ENCODE measurements around the gene AFAP1L2.

Gene AFAP1L2

GRCh38 chr10:114283535-114284234, 120.6 kb downstream of the AFAP1L2 start:
- no peak for DNase-seq

DNA sequence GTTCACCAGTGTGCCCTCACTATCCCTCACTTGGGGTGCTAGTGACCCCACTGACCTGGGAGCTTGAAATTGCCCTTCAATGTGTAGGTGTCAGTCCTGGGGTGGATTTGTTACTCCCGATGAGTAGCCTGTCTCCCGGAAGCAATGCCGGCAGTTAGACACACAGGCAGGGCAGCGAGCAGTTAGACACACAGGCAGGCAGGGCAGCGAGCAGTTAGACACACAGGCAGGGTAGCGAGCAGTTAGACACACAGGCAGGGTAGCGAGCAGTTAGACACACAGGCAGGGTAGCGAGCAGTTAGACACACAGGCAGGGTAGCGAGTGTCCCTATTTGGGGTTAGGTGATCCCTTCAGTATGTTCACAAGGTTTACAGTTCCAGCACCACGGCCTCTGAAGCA, 121.2 kb downstream of the AFAP1L2 start:
- DNase-seq, result no peak

DNA sequence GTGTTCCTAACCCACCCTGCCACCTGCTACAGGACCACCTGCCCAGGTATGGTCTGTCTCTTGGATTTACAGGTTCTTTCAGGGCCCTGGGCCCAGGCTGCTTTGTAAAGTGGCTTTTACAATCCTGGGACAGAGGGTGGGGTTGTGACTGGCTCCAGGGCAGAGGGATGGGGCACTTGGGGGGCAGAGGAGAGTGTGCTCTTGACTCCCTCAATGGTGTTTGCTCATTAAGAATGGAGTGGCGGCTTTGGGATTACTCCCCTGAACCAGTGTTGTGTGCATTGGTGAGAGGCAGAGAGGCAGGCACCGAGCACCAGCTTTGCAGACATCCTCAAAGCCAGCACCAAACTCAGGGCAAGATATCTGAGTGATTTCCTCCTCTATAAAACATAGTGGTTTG, 121.8 kb downstream of the AFAP1L2 start:
- DNase-seq, result no peak

DNA sequence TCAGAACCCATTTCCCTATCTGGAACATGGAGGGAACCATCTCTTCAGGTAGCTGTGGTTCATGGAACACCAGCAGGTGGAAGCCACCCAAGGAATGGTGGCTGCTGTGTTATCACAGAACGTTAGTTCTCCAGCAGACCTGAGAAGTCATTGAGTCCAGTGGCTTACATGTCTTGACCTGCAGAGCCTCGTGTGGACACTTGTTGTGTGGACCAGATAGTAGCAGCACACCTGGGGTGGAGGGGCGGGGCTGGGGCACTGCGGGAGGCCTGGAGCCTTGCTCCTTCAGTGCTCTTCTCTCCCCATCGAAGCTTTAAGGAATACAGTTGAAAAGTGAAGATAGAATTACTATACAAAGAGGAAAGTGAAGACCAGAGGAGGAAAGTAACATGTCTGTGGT, 122.8 kb downstream of the AFAP1L2 start:
- DNase-seq, result peak; percentile 11

GRCh38 chr10:114281006-114281405, 123.3 kb downstream of the AFAP1L2 start:
- DNase-seq, result no peak

DNA sequence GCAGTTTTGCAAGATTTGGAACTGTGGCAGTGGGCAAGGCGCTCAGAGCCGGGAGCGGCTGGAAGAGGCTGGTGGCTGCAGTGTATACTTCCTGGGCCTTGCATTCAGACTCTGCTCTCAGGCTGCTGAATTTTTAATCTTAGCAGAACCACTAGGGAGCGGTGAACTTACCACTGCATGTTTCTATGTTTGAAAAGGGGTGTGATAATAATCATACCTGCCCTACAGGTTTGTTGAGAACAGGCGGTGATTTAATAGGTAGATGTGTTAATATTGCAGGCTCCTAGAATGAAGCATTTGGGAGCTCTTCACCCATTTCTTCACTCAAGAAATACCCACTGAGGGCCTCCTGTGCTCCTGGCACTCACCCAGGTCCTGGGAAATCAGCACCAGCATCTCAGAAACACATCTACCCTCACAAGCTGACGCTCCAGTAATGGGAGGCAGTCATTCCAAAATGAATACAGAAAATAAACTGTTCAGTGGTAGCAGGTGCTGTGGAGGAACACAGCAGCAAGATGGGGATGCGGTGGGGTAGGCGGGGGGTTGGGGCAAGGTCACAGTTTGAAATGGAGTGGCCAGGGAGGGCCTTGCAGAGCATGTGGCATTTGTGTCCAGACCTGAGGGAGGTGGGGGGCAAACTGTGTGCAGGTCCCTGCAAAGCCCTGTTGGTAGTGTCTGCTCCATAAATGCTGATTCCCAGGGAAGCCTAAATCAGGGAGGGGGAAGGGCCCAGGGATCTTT, 124.2 kb downstream of the AFAP1L2 start:
- no peak for DNase-seq

DNA sequence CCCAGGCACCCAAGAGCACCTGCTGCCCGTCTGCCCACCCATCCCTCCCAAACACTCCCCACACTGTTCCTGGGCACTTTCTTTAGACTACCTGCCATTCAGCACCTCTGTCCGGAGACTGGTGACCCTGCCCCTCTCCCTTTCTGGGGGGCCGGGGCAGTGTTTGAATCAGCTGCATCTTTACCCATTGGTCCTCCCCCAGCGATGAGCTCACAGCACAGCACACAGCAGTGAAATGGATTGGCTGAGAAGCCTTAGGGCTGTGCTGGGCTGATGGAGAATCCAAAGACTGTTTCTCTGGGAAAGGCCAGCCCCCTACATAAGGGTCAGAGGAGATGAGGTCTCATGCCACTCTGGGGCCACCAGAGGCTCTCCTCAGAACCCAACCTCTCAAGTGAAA, 125.0 kb downstream of the AFAP1L2 start:
- DNase-seq, result no peak

- no peak for DNase-seq
Observed at GRCh38 chr10:114278884-114279191, 125.5 kb downstream of the AFAP1L2 start.

DNA sequence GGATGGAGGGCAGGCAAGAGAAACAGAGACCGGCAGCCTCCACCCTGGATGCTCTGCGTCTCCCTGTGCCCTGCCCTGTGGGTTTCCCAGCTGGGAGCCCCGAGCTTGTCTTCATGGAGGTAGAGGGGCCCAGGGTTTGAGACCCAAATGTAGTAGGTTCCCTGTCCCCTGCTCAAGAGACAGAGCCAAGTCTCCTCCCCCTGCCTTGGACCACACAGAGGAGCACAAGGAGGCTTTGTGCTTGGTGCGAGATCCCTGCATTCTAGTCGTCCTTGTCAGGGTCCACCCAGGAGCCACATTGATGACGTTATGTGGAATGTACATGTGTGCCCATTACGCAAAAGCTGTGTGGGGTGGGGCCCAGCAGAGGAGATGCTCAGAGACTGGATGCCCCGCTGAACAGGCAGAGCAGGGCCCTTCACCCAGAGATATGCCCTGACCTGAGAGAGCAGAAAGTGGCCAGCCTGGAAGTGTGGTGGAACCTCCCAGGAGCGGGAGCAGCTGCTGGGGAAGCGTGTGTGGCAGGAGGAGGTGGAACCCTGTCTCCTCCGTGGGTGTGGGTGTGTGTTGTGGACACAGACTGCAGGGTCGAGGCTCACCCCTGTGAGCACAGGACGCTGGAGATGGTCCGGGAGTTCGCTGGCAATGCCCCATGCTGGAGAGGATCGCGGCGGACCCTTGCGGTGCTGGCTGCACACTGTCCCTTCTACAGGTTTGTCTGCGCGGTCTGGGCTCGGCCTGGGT, 126.0 kb downstream of the AFAP1L2 start:
- no peak for DNase-seq

DNA sequence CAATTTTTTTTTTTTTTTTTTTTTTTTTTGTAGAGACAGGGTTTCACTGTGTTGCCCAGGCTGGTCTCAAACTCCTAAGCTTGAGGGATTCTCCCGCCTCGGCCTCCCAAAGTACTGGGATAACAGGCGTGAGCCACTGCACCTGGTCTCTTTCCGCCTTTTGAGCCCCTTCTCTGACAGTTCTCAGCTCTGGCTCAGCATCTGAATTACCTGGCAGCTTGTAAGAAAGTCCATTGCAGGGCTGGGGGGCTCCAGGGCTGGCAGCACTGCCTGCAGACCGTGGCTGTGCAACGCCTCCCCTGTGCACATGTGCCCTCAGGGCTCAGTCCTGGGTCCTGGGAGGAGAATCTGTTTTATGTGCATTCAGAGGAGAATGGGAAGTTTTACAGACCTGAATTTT, 127.6 kb downstream of the AFAP1L2 start:
- no peak for DNase-seq

- DNase-seq, result no peak
Observed at GRCh38 chr10:114276066-114276465, 128.2 kb downstream of the AFAP1L2 start.

DNA sequence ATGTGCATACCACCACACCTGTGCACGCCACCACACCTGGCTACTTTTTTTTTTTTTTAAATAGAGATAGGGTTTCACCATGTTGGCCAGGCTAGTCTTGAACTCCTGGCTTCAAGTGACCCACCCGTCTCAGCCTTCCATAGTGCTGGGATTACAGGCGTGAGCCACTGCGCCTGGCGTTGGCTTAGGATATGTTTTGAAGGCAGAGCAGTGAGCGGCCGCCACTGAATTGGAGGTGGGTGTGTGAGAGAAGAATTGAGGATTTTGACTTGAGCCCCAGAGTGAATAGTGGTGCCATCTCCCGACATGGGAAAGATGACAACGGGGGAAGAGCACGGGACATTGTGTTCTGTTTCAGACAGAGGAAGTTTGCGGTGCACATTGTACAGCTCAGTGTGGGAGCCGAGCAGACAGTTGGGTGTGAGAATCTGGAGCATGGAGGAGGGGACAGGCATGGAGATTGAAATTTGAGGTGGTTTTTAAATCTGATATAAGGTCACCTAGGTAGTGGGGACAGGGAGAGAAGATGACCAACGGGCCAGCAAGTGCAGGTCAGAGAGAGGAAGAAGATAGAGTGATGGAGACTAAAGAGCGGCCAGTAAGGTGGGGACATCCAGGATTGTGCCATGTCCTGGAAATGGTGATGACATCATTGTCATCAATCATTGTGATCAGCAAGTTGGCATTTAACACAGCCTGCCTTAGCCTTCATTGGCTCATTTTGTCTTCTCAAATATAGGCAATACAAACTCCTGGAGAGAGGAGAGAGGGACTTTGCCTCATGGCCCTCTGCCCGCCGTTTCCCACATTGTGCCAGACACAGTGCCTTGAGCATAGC, 129.5 kb downstream of the AFAP1L2 start:
- DNase-seq, result no peak

- DNase-seq, result no peak
Observed at GRCh38 chr10:114273910-114274309, 130.4 kb downstream of the AFAP1L2 start.

DNA sequence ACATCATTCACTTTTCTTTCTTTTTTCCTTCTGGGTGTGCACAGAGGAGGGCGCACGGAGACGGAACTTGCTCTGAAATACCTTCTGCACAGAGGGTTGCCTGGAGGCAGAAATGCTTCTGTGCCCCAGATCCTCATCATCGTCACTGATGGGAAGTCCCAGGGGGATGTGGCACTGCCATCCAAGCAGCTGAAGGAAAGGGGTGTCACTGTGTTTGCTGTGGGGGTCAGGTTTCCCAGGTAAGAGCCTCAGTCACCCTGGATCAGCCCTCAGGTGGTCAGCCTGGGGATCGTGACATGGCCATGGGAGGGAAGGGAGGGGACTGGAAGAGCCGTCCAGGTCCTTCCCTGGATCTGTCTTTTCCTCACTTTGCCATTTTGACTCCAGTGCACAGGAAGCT, 131.6 kb downstream of the AFAP1L2 start:
- DNase-seq, result no peak

DNA sequence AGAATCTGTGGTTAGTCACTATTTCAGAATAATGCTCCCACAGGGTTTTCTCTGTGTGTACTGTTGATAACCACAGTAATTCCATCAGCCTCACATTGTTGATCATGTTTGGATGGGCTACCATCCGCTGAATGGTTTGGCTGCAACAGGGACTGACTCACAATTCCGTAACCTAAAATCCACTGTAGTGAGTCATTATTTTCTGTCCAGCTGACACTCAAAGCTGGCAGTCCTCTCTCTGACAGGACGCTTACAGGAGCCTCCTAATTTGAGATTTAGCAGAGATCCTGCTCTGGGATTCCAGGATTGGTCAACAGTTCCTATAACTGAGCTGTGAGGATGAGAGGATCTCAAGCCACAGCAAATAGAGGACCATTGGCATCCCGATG, 132.5 kb downstream of the AFAP1L2 start:
- no peak for DNase-seq

- no peak for DNase-seq
Observed at GRCh38 chr10:114271075-114271778, 133.1 kb downstream of the AFAP1L2 start.

DNA sequence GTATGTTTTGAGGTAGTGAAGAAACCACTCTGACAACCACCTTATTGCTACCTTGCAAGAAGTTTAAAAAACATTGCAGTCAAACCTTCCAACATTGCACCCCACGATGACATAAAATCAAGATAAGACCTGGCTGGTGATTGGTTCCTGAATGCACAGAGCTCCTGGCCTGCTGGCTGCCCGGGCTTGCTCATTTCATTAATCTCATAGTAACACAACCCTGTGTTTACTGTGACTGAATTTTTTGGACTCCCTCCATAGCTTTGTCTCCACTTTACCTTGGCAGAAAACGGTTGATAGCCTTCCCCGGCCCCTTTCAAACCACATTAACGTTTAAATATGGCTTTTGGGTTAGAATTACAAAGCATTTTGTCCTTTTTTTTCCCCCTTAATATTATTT, 137.8 kb downstream of the AFAP1L2 start:
- DNase-seq, result no peak

DNA sequence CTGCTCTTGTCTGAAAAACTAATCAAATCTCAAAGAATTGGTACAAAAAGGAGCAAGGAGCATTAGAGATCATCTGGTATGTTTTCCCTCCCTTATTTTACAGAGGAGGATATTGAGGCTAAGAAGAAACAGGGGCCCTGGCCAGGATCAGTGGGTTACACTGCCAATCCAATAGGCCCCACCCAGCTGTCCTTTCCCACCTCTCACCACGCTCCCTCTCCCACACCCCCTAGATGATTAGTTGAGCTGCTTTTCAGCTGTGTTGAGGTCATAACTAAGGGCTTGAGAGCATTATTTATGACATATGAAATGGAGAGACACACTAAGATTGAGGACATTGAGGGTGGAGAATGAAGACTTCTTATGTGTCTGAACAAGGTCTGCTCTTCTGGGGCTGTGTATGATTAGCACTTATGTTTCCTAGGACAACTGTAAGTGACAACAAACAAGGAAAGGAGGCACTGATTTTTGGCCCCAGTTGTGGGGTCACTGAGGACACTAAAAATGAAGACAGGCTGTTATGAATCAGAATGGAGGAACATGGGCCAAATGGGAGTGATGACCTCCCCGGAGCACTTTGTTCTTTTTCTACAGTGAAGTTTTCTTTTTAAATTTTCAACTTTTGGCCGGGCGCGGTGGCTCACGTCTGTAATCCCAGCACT, 138.8 kb downstream of the AFAP1L2 start:
- DNase-seq, result no peak

DNA sequence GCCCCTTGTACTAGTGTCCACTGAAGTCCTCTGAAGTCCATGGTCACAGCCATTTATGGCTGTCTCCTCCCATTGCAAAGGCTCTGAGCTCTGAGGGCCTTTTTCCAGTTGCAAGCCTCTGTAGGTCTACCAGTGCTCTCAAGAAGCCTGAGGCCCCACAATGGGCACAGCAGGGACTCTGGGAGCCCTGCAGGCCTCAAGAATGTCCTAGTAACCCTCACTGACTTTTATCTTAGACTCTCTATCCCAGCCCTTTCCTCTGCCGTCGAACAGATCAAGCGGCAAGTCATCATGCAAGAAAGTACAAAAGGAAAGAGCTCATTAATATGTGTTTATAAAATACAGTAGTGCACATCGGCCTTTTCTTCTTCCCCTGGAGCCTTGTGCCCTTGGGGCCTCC, 141.8 kb downstream of the AFAP1L2 start:
- DNase-seq, result no peak

- no peak for DNase-seq
Observed at GRCh38 chr10:114261076-114261475, 143.2 kb downstream of the AFAP1L2 start.

DNA sequence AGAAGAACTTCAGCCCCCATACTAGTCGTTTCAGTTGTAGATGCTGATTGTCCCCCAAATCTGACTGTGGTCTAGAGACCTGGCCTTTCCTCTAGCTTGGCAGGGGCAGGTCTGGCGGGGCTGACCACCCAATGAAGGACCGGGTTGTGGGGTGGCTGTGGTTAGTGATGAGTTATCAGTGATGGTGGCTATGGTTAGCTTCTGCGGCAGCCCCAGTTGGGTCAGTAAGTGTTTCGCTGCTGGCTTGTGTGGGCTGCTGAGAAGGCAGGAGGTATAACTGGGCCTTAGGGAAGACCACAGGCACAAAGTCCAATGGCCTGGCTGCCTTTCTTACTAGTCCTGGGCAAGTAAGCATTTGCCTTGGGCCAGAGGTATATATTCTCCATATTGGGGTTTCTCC, 143.9 kb downstream of the AFAP1L2 start:
- no peak for DNase-seq

DNA sequence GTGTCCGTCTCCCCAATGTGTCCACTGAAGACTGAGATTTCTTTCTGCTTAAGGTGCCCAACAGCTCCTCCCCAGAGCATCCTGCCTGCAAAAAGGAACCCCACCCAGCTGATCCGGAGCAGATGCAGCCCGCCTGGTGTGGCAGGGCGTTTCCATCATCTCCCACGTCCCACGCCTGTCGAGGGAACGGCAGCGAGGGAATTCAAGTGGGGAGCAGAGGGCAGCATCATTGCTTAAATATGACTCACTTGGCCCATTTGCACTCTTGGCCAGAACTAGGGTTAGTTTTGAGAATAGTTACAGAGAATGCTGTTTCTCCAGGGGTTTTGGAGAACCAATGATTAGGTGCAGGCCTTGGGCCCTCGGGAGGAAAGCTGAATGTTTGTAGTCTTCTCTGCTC, 144.5 kb downstream of the AFAP1L2 start:
- DNase-seq, result no peak

Measured in NCI-H146 (cell line).